Measurements from ENCODE around the gene MED12L.

The MED12L gene

GRCh38 chr3:151283907-151284461 is 198.5 kb downstream of the MED12L start:
- DNase-seq (ENCODE audit: extremely low read depth, low read depth), result no peak
- no peak for TF ChIP-seq CTCF (IDR thresholded peaks at IDR 0.05; ENCODE audit: low read depth, low read length)

GRCh38 chr3:151285940-151286339 is 200.5 kb downstream of the MED12L start:
- no peak for DNase-seq (ENCODE audit: extremely low read depth, low read depth)
- TF ChIP-seq CTCF (IDR thresholded peaks at IDR 0.05; ENCODE audit: low read depth, low read length), result no peak

GRCh38 chr3:151289445-151289844 is 204.0 kb downstream of the MED12L start:
- no peak for TF ChIP-seq CTCF (IDR thresholded peaks at IDR 0.05; ENCODE audit: low read depth, low read length)
- DNase-seq (ENCODE audit: extremely low read depth, low read depth), result no peak

GRCh38 chr3:151290673-151291072 is 205.2 kb downstream of the MED12L start:
- TF ChIP-seq CTCF (IDR thresholded peaks at IDR 0.05; ENCODE audit: low read depth, low read length), result peak; percentile 64
- DNase-seq (ENCODE audit: extremely low read depth, low read depth), result no peak

- no peak for TF ChIP-seq CTCF (IDR thresholded peaks at IDR 0.05; ENCODE audit: low read depth, low read length)
- no peak for DNase-seq (ENCODE audit: extremely low read depth, low read depth)
Measured at GRCh38 chr3:151293127-151293526, 207.7 kb downstream of the MED12L start.

- no peak for DNase-seq (ENCODE audit: extremely low read depth, low read depth)
Measured at GRCh38 chr3:151296226-151296625, 210.8 kb downstream of the MED12L start.

GRCh38 chr3:151297429-151297828 is 212.0 kb downstream of the MED12L start:
- no peak for DNase-seq (ENCODE audit: extremely low read depth, low read depth)
- no peak for TF ChIP-seq CTCF (IDR thresholded peaks at IDR 0.05; ENCODE audit: low read depth, low read length)

More at GRCh38 chr3:151296226-151296625, 210.8 kb downstream of the MED12L start:
- TF ChIP-seq CTCF (IDR thresholded peaks at IDR 0.05; ENCODE audit: low read depth, low read length), result no peak

Measured in AG09319 (cell line).